Bronchial epithelial cell (primary cell): ENCODE measurements around the gene CPSF3. TPM values are rescaled to one million over a fixed set of nuclear protein-coding genes. Genes with fewer than 3 reads are reported as not detected.

Experiments
- DNase-seq: peaks from one replicate; pipeline ENCODE4 v3.0.0-alpha.2; 2010; ENCODE audit warnings: low read depth
- FAIRE-seq: peaks from 2 replicates; lab custom pipeline; 2011; peaks lifted over from hg19 to GRCh38; lab: Jason Lieb, UNC
- H3K27me3 ChIP-seq: 2 replicates; pipeline ENCODE4 v1.5.1; 2011; ENCODE audit warnings: low read length; ENCODE audit not compliant: control insufficient read depth, insufficient read depth
- H3K36me3 ChIP-seq: 2 replicates; pipeline ENCODE4 v1.5.1; 2011; ENCODE audit warnings: low read length; ENCODE audit not compliant: control insufficient read depth, insufficient read depth
- H3K4me3 ChIP-seq: 2 replicates; pipeline ENCODE4 v1.5.1; 2011; ENCODE audit warnings: mild to moderate bottlenecking, low read depth, low read length, control low read depth
- CTCF ChIP-seq: IDR thresholded peaks from 2 replicates; pipeline ENCODE4 v1.5.1; 2011; ENCODE audit warnings: mild to moderate bottlenecking, moderate library complexity, low read length, control low read depth, inconsistent platforms; ENCODE audit not compliant: insufficient read depth, severe bottlenecking
- total RNA-seq: library from RNA; depleted of rRNA; stranded (reverse); fragments of >200 nt; gene quantifications from 2 replicates; pipeline ENCODE4 v1.2.1, GENCODE V29; 2014

CPSF3 gene
- total RNA-seq, result 42.4 and 50.8 TPM in 2 replicates

DNA sequence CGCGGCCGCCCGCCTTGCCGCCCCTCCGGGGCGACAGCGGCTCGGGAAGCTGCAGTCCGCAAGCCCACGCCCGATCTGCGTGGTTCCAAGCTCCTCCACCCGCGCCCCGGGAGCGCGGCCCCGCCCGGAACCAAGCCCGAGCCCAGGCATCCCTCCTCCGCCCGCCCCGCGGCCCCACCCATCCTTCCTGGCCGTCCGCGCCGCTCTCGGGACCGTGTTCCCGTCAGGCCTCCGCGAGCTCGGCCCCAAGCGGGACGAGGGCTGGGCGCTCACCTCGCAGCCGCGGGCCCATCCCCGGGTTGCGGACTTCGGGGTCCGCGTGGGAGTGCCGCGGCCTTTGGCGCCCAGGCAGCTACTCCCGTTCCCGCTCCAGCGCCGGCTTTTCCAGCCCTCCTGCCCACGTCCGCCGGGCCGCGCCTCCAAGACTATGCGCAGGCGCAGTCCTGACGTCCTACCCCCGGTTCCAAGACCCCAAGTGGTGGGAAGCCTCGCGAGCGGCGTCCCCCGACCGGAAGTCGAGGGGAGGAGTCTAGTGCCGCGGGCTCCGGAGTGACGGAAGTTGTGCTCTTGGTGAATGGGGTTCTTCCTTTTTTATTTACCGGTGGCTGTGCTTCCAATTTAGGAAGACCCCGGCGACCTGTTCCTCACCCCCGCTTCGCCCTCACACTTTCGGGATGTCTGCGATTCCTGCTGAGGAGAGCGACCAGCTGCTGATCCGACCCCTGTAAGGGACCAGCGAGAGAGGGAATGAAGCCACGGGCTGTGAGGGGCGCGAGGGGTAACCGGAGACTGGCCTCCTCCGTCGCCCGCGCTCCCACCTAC is at the start of gene CPSF3, which contains the start of gene ITGB1BP1:
CPSF3 (plus strand) TSS at position 555 of the 822 bp plus-strand sequence; CDS start at position 675, 120 bp downstream.
ITGB1BP1 (minus strand) TSS at position 429 of the 822 bp plus-strand sequence. CDS start 4,831 bp downstream, outside the sequence.
- H3K4me3 ChIP-seq, result peak within 1 kb of the TSS; percentile 83
- FAIRE-seq (no peak), DNase-seq (peak; percentile 88)
- H3K36me3 ChIP-seq, result peaks cover 1% of the 10 kb centered on the region
- no peak for TF ChIP-seq CTCF
- no peaks in the 10 kb centered on the region for H3K27me3 ChIP-seq

DNA sequence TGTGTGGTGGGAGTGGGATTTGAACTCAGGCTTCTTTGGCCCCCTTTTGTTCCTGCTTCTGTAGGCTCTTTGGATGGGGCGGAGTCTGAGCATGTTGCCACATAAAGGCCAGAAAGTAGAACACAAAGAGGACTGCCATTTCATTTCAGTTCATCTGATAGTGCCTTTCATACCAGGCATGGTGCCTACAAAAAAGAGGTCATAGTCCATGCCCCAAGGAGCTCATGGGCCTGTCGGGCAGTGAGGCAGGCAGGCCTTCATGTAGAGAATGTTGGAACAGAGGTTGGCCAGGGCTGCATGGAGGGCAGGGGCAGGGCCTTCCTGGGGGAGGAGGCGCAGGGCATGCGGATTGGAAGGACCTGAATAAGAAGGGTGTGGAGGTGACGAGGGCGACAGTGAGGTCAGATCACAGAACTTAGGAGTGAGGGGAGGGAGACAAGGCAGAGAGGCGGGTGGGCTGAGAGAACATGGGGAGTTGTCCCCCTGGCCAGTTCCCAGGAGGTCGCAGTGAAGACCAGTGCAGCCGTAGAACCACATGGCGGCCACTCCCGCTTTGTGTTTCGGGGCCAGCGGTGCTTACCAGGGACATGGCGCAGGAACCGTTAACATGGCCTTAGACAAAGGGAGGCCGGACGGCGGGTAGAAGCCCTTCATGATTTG is 49.3 kb upstream of the CPSF3 start:
- FAIRE-seq, result peak; percentile 66
- DNase-seq, result no peak
- TF ChIP-seq CTCF, result no peak
- Histone ChIP-seq H3K4me3 (no peak overlapping the region), H3K36me3 (peaks cover 23% of the 10 kb centered on the region), H3K27me3 (no peaks in the 10 kb centered on the region)

DNA sequence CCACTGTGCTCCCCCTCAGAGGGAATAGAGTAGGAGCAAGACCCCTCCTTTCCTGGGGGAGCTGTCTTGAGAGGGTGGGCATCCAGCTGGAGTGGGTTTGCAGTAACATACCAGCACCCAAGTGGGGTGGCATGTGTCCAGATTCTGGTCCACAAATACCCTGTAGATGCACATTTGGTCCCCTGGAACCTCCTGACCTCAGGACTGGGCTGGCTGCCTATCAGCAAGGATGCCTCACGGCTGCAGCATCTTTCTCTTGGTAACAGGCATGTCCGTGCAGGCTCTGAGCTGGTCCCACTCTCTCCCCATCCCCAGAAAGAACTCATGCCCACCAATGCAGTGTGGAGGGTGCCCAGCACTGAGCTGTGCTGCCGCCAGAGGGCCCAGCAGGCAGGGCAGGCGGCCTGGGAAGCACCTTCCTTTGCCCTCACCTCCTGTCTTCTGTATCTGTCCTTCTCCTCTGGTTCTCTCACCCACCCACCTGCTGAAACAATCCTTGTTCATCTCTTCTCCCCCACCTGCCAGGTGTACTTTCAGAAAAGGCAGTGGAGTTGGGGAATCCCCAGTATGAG is 47.5 kb upstream of the CPSF3 start:
- FAIRE-seq (no peak), DNase-seq (no peak)
- Histone ChIP-seq H3K27me3 (no peaks in the 10 kb centered on the region), H3K4me3 (no peak overlapping the region), H3K36me3 (peaks cover 21% of the 10 kb centered on the region)
- TF ChIP-seq CTCF, result no peak

DNA sequence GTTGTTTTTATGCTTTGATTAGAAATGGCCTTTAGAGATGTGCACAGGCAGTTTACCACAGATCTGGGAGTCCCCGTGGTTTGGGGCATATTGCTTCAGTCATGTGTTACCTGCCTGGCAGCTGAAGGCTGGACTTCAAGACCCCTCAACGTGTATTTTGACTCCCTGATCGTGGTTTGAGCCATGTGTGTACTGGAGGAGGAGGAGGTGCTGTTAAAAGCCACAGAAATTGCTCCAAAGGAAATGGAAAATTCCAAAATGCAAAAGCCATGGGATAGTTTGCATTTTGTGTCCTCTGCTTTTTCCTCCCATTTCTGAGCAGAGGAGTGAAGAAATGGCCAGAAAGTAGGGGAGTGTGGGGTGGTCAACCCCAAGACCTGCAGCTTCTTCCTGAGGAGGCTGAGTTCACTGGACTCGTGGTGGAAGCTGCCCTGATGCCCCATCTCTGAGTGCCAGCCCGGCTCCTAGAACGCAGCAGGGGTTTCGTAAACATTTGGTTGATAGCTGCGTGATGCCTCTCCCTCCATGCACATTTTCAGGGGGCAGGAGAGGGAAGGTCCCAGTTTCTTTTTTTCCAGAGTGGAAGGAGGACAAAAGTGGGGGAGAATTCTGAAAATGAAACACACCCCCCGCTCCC is 45.9 kb upstream of the CPSF3 start:
- DNase-seq (no peak), FAIRE-seq (no peak)
- Histone ChIP-seq H3K4me3 (no peak overlapping the region), H3K27me3 (no peaks in the 10 kb centered on the region), H3K36me3 (peaks cover 24% of the 10 kb centered on the region)
- no peak for TF ChIP-seq CTCF

DNA sequence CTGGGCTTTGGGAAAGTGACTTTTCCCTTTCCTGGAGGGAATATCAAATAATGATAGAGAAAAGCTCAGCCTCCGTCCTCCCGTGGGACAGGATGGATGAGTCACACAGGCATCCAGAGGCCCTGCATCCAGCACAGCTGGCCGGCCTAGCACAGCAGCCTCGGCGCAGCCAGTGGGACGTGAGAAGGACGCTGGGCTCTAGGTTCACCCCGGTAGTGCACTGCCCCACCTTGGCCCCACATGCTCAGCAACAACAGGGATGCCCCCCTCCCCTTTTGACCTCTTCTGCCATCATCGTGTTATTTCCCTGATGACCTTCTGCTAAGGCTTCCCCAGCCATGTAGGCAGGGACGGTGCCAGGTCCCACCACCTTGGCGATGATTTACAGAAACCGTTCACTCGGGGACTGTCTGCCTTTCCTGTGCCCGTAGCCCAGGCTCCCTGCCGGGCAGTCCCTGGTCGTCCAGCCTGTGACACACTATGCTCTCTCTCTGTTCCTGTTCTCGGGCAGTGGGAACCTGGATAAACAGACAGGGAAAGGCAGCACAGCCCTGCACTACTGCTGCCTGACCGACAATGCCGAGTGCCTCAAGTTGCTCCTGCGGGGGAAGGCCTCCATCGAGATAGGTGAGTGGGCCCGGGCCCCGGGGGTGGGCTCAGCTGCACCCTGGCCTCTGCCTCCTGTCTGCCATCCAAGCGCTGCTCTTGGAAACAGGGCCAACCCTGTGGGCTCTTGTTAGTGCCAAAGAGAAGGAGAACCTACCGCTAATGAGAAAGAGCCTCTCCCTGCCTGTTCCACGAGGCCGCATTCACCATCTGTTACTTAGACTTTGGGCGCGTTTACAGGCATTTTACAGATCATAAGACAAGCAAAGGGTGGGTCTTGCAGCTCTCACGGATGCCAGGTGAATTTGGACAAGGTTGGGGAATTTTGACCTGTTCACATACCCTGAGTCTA is 44.7 kb upstream of the CPSF3 start:
- Histone ChIP-seq H3K27me3 (no peaks in the 10 kb centered on the region), H3K4me3 (no peak overlapping the region), H3K36me3 (peaks cover 20% of the 10 kb centered on the region)
- TF ChIP-seq CTCF, result no peak
- peak; percentile 28 for DNase-seq
- no peak for FAIRE-seq
